HG02884 (cell line): ENCODE measurements around the gene MYH7.

ENCODE experiments used
- ATAC-seq: cut with Tn5 transposase; IDR thresholded peaks from one replicate; pipeline ENCODE4 v1.9.1; 2021; ENCODE audit warnings: mild to moderate bottlenecking, moderate library complexity; ENCODE audit not compliant: unreplicated experiment

MYH7 gene

GRCh38 chr14:23375527-23376251 lies 59.8 kb downstream of the MYH7 start:
- no peak for ATAC-seq

- ATAC-seq: no peak
Measured at GRCh38 chr14:23373041-23373440, 62.4 kb downstream of the MYH7 start.

GRCh38 chr14:23372509-23372908 lies 63.0 kb downstream of the MYH7 start, which contains the start of gene IL25:
IL25 (plus strand) TSS chr14:23372809.
- ATAC-seq: no peak

GRCh38 chr14:23371865-23372264 lies 63.6 kb downstream of the MYH7 start:
- ATAC-seq: no peak

DNA sequence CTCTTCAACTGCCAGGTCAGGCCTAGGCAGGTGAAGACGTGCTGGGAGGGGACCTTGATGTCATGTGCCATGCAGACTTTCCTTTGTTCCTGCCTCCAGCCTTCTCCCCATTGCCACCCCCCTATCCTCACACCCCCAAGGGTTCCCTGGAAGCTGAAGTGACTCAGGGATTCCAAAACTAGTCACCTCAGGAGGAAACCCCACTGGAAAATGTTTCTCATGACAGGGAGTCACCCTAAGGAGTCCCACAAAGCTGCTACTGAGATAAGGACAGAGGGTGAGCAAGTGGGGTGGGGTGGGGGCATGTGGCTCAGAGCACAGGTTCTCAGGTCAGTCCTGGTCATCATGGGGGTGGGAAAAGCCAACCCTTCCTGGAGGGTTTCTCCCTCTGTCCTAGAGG lies 65.2 kb downstream of the MYH7 start:
- no peak for ATAC-seq

DNA sequence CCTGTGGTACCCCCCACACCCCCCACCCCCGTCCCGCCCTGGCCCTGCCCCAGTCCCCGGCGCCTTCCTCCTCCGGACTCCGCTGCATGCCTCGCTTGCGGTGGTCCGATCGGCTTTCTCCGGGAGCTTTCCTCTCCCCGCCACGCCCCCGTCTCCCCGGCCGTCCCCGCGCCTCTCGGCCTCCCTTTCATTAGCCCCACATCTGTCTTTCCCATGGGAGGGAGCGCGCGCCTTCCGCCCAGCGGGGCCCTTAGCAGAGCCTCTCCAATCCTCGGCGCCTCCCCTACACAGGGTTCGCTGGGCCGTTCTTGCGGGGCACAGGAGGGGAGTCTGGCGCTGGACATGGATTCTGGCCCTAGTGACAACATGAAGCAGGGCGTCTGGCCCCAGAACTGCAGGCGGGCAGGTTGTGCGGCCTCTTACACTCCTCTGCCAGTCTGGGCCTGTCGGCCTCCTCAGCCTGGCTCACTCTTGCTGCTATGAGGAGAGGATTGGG lies 69.0 kb downstream of the MYH7 start:
- ATAC-seq: no peak

GRCh38 chr14:23365732-23366425 lies 69.6 kb downstream of the MYH7 start:
- no peak for ATAC-seq

DNA sequence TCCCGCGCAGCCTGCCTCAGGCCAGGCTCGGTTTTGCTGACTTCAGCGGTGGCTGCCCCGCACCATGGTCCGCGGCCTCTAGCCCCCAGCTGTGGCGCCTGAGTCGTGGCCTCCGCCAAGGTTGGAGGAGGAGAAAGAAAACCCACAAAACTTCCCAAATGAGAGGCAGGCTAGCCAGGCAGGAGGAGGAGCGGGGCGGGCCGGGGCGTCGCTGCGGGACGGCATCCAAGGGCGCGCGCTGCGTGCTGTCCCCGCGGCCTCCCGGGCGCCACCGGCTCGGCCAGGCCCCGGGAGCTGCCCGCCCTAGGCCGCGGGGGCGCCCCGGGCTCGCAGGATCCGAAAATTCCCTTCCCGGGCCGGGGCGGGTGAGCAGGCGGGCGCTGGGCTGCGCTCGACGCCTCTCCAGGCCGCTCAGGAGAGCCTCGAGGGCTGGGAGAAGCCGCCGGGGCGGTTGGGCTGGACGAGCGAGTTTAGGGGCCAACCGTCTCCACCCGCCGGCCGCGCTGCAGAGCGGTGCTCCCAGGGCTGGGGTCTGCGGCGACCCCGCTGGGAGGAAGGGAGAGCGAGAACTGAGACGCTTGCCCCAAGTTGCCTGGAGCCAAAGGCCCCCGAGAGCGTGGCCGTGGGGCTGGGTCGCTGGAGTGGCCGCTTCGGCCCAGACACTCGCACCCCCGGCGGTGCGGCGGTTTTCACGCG lies 70.3 kb downstream of the MYH7 start, which contains the start of gene EFS:
EFS (minus strand) TSS at position 137 of the 696 bp plus-strand sequence. CDS start 147 bp downstream, outside the sequence.
- ATAC-seq: no peak

DNA sequence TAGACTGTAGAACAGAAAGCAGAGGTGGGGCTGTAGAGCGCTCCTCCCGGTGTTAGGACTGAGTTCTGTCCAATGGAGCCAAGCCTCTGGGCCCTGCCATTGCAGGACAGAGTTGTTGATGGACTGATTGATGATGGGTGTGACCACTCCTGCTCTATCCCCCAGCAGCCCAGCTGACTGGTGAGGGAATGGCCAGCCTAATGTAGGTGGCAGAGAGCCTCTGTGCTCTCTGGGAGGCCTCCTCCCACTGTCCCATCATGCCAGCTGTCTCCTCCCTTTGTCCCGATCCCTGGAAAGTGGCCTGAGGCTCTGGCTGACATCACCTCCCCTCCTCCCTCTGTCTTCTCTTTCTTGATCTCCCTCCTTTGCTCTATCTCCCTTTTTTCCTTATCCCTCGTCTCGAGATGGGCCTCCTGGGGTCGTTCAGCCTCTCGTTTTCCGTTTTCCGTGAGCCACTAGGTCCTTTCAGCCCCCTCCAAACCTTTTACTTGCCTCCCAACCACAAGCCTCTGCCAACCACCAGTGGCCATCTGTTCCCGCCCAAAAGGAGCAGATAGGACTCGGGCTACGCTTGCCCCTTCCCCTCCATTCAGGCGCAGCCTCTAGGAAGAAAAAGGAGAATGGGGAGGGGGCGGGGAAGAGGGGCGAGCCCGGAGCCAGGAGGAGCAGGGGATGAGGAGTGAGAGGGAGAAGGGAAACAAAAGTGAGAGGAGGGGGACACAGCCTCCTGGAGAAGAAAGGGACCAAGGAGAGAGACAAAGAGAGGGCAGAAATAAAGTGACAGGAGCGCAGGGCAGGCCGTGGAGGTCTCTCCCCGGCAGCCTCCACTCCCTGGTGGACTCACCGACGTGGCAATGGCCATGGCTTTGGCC lies 71.1 kb downstream of the MYH7 start:
- ATAC-seq: no peak
